Psoas muscle (tissue), 8 donors: ENCODE data around the gene EFHC1. TPM values are rescaled to one million over a fixed set of nuclear protein-coding genes. Genes with fewer than 3 reads are reported as not detected.
A peak's percentile ranks its signal among the peaks of the same experiment; 100 is the strongest.

Experiments used
- ATAC-seq, 4 donors: fragments of 200-7000 bp; cut with Tn5 transposase; one replicate each; pipeline ENCODE4 v1.9.1; 2020; ENCODE audit warnings: moderate library complexity in 3 of 4, mild to moderate bottlenecking in 2 of 4
- DNase-seq, 2 donors: peaks; one replicate each; pipeline ENCODE4 v3.0.0-alpha.2; 2020
- H3K27ac ChIP-seq: fragments of 200-600 bp; one replicate; pipeline ENCODE4 v1.8.0; 2022
- H3K27me3 ChIP-seq, 3 donors: fragments of 200-600 bp in 1 of 3; one replicate each; pipeline versions ENCODE4 v1.6.1 to v1.8.0; 2013 to 2022; ENCODE audit warnings: low read length in 2 of 3, mild to moderate bottlenecking in 2 of 3, moderate library complexity in 1 of 3; ENCODE audit not compliant: insufficient read depth in 3 of 3
- H3K36me3 ChIP-seq, 2 donors: fragments of 200-600 bp in 1 of 2; one replicate each; pipeline versions ENCODE4 v1.6.1 to v1.8.0; 2013 to 2022; ENCODE audit warnings: low read depth in 1 of 2, mild to moderate bottlenecking in 1 of 2, moderate library complexity in 1 of 2; ENCODE audit not compliant: insufficient read depth in 1 of 2
- H3K4me1 ChIP-seq: fragments of 200-600 bp; one replicate; pipeline ENCODE4 v1.8.0; 2022
- H3K4me3 ChIP-seq: fragments of 200-600 bp; one replicate; pipeline ENCODE4 v1.8.0; 2022; ENCODE audit warnings: mild to moderate bottlenecking
- H3K9me3 ChIP-seq: fragments of 200-600 bp; one replicate; pipeline ENCODE4 v1.8.0; 2022
- CTCF ChIP-seq: fragments of 200-600 bp; IDR thresholded peaks from one replicate; pipeline ENCODE4 v1.8.0; 2022; ENCODE audit warnings: antibody characterized with exemption
- WGBS, 3 donors: extraction: QIAGEN DNeasy Blood & Tissue Kit; methylation state at CpG; one replicate each; pipeline versions ENCODE4 v1.1.6 to v1.1.7; 2013; 5-methylcytosine and 5-hydroxymethylcytosine counted together
- intact Hi-C, 2 donors: fragments of 100-400 bp; cut with DNase I; formaldehyde crosslinking; loops; one replicate each; pipeline versions ENCODE4 v1.11.0 to v1.14.2; 2022
- polyA plus RNA-seq, 3 donors: library from polyadenylated mRNA; stranded (reverse); fragments of 200-250 nt; gene quantifications; one replicate each; pipeline ENCODE4 v1.2.3, GENCODE V29; 2013
- total RNA-seq, 4 donors: library from RNA; stranded (reverse); fragmentation: NEBNext Ultra II Directional in 2 of 4; extraction: Animal tissue kit (Norgen Biotek cat#: 25700) in 2 of 4; gene quantifications; one replicate each; pipeline versions ENCODE4 v1.2.1 to v1.2.4, GENCODE V29; 2021 to 2023
- donor health status: healthy with polysubstance abuse.
- donor health status: DM: no; HTN: no; CAD: no; lungs with moderate emphysema.
- donor health status: Bipolar disorder and iron deficiency.
- donor health status: healthy.
- donor health status: DM: yes; HTN: yes; CAD: no.
- donor health status: DM: no; HTN: no; CAD: no.
- donor health status: DM: no; HTN: no; CAD: no.
- donor health status: DM: yes; HTN: yes; CAD: no.

EFHC1 gene
- total and polyA plus RNA-seq, 7 donors = 1.5 to 3.9 (median 2.0) TPM

- ATAC-seq = no peak
- Histone ChIP-seq H3K27ac (no peak overlapping the region), H3K36me3 (no peaks in the 10 kb centered on the region), H3K27me3 (no peaks in the 10 kb centered on the region), H3K4me3 (no peak overlapping the region), H3K4me1 (peaks cover 20% of the 10 kb centered on the region), H3K9me3 (no peaks in the 10 kb centered on the region)
- no peak for DNase-seq
- 78 to 80% (median 78%) methylated on average over 3 of the region's 3 CpGs for WGBS, 3 donors
- no peak for TF ChIP-seq CTCF
- intact Hi-C loops = no loop called here
These were observed 120.3 kb downstream of the EFHC1 start for GRCh38 chr6:52540286-52540902.

- intact Hi-C loops = no loop called here
- no peaks in the 10 kb centered on the region for H3K27me3 ChIP-seq
- no peak for DNase-seq
- no peaks in the 10 kb centered on the region for H3K9me3 ChIP-seq
- H3K36me3 ChIP-seq = no peaks in the 10 kb centered on the region
- 69 to 76% (median 71%) methylated on average over 6 of the region's 6 CpGs for WGBS, 3 donors
- peaks cover 20% of the 10 kb centered on the region for H3K4me1 ChIP-seq
- no peak for ATAC-seq
- H3K4me3 ChIP-seq = no peak overlapping the region
- TF ChIP-seq CTCF = no peak
- no peak overlapping the region for H3K27ac ChIP-seq
These were observed 121.0 kb downstream of the EFHC1 start for GRCh38 chr6:52541135-52541534.

GRCh38 chr6:52543262-52543661 is 123.1 kb downstream of the EFHC1 start:
- H3K4me1 ChIP-seq = peaks cover 22% of the 10 kb centered on the region
- no peak overlapping the region for H3K4me3 ChIP-seq
- DNase-seq (no peak), ATAC-seq (no peak)
- 48 to 67% (median 58%) methylated on average over 1 of the region's 1 CpG for WGBS, 3 donors
- no peaks in the 10 kb centered on the region for H3K9me3 ChIP-seq
- no peak overlapping the region for H3K27ac ChIP-seq
- H3K36me3 ChIP-seq = no peaks in the 10 kb centered on the region
- H3K27me3 ChIP-seq = no peaks in the 10 kb centered on the region
- intact Hi-C loops = no loop called here
- no peak for TF ChIP-seq CTCF

GRCh38 chr6:52543729-52544601 is 123.8 kb downstream of the EFHC1 start:
- intact Hi-C loops = no loop called here
- Histone ChIP-seq H3K36me3 (no peaks in the 10 kb centered on the region), H3K4me3 (no peak overlapping the region), H3K27ac (no peak overlapping the region), H3K9me3 (no peaks in the 10 kb centered on the region), H3K27me3 (no peaks in the 10 kb centered on the region), H3K4me1 (peaks cover 23% of the 10 kb centered on the region)
- TF ChIP-seq CTCF = no peak
- ATAC-seq = no peak
- WGBS, 3 donors = 60 to 72% (median 66%) methylated on average over 10 of the region's 10 CpGs
- peak in 1 of 2 donors; percentile 53 for DNase-seq
